Measurements from ENCODE around the gene SHROOM3. TPM values are rescaled to one million over a fixed set of nuclear protein-coding genes. Genes with fewer than 3 reads are reported as not detected.

Gene SHROOM3
- total RNA-seq, 2 experiments from 2014 or later = not detected

DNA sequence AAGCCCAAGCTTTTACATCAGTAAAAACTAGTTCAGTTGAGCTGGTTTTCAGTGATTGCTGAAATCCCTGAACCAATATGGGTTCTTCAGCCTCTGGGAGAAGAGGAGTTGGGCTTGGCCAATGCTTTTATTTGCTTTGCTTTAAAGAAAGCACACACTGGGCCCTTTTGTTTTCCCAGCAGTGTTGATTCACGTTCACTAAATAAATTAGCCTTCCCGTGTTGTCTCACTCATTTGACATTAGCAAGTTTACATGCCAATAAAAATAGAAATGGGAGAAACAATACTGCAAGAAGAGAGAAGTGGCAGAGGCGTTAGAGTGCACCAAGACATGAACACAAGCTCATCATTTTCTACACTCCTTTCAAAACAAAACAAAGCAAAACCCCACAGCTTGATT, 136.2 kb downstream of the SHROOM3 start:
- no peak for DNase-seq
- Mint-ChIP-seq H3K4me3 (no peak overlapping the region), H3K36me3 (ENCODE audit: low read depth) (no peaks in the 10 kb centered on the region), H3K27ac (no peak overlapping the region), H3K27me3 (peaks cover 22% of the 10 kb centered on the region), H3K4me1 (ENCODE audit: low read depth) (no peaks in the 10 kb centered on the region), H3K9me3 (no peaks in the 10 kb centered on the region)
- CTCF ChIA-PET = no interaction called here
- Histone ChIP-seq H3K9me3 (ENCODE audit: control insufficient read depth in 1 of 2, insufficient read depth in 1 of 2, low read length in 2 of 2) (no peaks in the 10 kb centered on the region), H3K4me1 (ENCODE audit: insufficient read depth, low read length) (no peaks in the 10 kb centered on the region), H3K36me3 (ENCODE audit: insufficient read depth, low read length) (no peaks in the 10 kb centered on the region), H3K27ac (ENCODE audit: low read depth in 1 of 2, low read length in 2 of 2) (no peak overlapping the region), H3K4me3 (ENCODE audit: low read length) (no peak overlapping the region), H3K27me3 (ENCODE audit: control insufficient read depth in 1 of 2, insufficient read depth in 2 of 2, low read length in 2 of 2) (peaks cover 3 to 5% of the 10 kb centered on the region in 2 experiments)
- POLR2A ChIA-PET = no interaction called here
- intact Hi-C loops (cut with DNase I, micrococcal nuclease) = no loop called here
- no peak for ATAC-seq (ENCODE audit: poor library complexity)
- no peak for TF ChIP-seq CTCF (IDR thresholded peaks at IDR 0.05)

DNA sequence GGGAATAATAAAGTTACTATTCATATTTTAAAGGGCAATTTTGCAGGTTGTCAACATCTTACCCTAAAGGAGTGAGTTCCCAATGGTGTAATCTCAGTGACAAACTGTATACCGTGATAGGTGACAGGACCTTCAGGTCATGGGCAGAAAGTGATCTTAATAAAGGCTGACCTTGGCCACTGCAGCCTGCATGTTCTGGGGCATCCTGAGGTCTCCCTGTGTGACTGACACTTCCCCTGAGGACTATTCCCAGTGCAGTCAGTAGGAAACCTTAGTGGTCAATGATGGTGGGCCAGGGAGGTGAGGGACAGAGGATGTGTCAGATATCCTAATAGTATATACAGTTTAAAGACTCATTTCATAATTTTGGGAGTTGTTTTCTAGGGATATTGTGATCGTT, 137.2 kb downstream of the SHROOM3 start:
- intact Hi-C loops (cut with DNase I, micrococcal nuclease) = no loop called here
- DNase-seq (no peak), ATAC-seq (ENCODE audit: poor library complexity) (no peak)
- no peaks in the 10 kb centered on the region for H3K4me1 ChIP-seq (ENCODE audit: insufficient read depth, low read length)
- H3K27me3 ChIP-seq (ENCODE audit: control insufficient read depth in 1 of 2, insufficient read depth in 2 of 2, low read length in 2 of 2) = peaks cover 3 to 5% of the 10 kb centered on the region in 2 experiments
- Mint-ChIP-seq H3K4me1 (ENCODE audit: low read depth) (no peaks in the 10 kb centered on the region), H3K4me3 (no peak overlapping the region), H3K9me3 (no peaks in the 10 kb centered on the region), H3K27me3 (peaks cover 24% of the 10 kb centered on the region), H3K36me3 (ENCODE audit: low read depth) (no peaks in the 10 kb centered on the region), H3K27ac (no peak overlapping the region)
- no peaks in the 10 kb centered on the region for H3K36me3 ChIP-seq (ENCODE audit: insufficient read depth, low read length)
- H3K9me3 ChIP-seq (ENCODE audit: control insufficient read depth in 1 of 2, insufficient read depth in 1 of 2, low read length in 2 of 2) = no peaks in the 10 kb centered on the region
- ChIA-PET CTCF (no interaction called here), POLR2A (no interaction called here)
- no peak for TF ChIP-seq CTCF (IDR thresholded peaks at IDR 0.05)
- no peak overlapping the region for H3K4me3 ChIP-seq (ENCODE audit: low read length)
- no peak overlapping the region for H3K27ac ChIP-seq (ENCODE audit: low read depth in 1 of 2, low read length in 2 of 2)

- ChIA-PET POLR2A (no interaction called here), CTCF (no interaction called here)
- H3K36me3 Mint-ChIP-seq (ENCODE audit: low read depth) = no peaks in the 10 kb centered on the region
- Histone ChIP-seq H3K4me3 (ENCODE audit: low read length) (no peak overlapping the region), H3K27ac (ENCODE audit: low read depth in 1 of 2, low read length in 2 of 2) (no peak overlapping the region), H3K9me3 (ENCODE audit: control insufficient read depth in 1 of 2, insufficient read depth in 1 of 2, low read length in 2 of 2) (no peaks in the 10 kb centered on the region), H3K4me1 (ENCODE audit: insufficient read depth, low read length) (no peaks in the 10 kb centered on the region), H3K27me3 (ENCODE audit: control insufficient read depth in 1 of 2, insufficient read depth in 2 of 2, low read length in 2 of 2) (peaks cover 2 to 5% of the 10 kb centered on the region in 2 experiments), H3K36me3 (ENCODE audit: insufficient read depth, low read length) (no peaks in the 10 kb centered on the region)
- no peaks in the 10 kb centered on the region for H3K4me1 Mint-ChIP-seq (ENCODE audit: low read depth)
- no peak for ATAC-seq (ENCODE audit: poor library complexity)
- H3K4me3 Mint-ChIP-seq = no peak overlapping the region
- H3K27me3 Mint-ChIP-seq = peaks cover 55% of the 10 kb centered on the region
- H3K27ac Mint-ChIP-seq = no peak overlapping the region
- intact Hi-C loops (cut with DNase I, micrococcal nuclease) = no loop called here
- no peak for TF ChIP-seq CTCF (IDR thresholded peaks at IDR 0.05)
- DNase-seq = no peak
- no peaks in the 10 kb centered on the region for H3K9me3 Mint-ChIP-seq
Observed at GRCh38 chr4:76576824-76577223, 141.8 kb downstream of the SHROOM3 start.
